ENCODE data around the gene NEDD9.

Gene NEDD9

GRCh38 chr6:11172501-11173327 is 59.8 kb downstream of the NEDD9 start:
- peak; percentile 46 for DNase-seq

GRCh38 chr6:11171952-11172351 is 60.5 kb downstream of the NEDD9 start:
- no peak for DNase-seq

- DNase-seq = no peak
Measured at GRCh38 chr6:11168091-11168635, 64.3 kb downstream of the NEDD9 start.

- no peak for DNase-seq
Measured at GRCh38 chr6:11166948-11167347, 65.5 kb downstream of the NEDD9 start.

GRCh38 chr6:11164717-11165646 is 67.5 kb downstream of the NEDD9 start:
- DNase-seq = no peak

GRCh38 chr6:11163932-11164331 is 68.5 kb downstream of the NEDD9 start:
- DNase-seq = no peak

- DNase-seq = no peak
Measured at GRCh38 chr6:11162262-11162661, 70.2 kb downstream of the NEDD9 start.

- peak; percentile 41 for DNase-seq
Measured at GRCh38 chr6:11161031-11161956, 71.2 kb downstream of the NEDD9 start.

GRCh38 chr6:11160199-11160598 is 72.3 kb downstream of the NEDD9 start:
- peak; percentile 39 for DNase-seq

- DNase-seq = no peak
Measured at GRCh38 chr6:11155589-11155988, 76.9 kb downstream of the NEDD9 start.

- no peak for DNase-seq
Measured at GRCh38 chr6:11153447-11153846, 79.0 kb downstream of the NEDD9 start.

GRCh38 chr6:11152581-11152980 is 79.9 kb downstream of the NEDD9 start:
- no peak for DNase-seq

- no peak for DNase-seq
Measured at GRCh38 chr6:11151488-11151887, 81.0 kb downstream of the NEDD9 start.

GRCh38 chr6:11149551-11149950 is 82.9 kb downstream of the NEDD9 start:
- no peak for DNase-seq

- no peak for DNase-seq
Measured at GRCh38 chr6:11146117-11146826, 86.2 kb downstream of the NEDD9 start.

- DNase-seq = peak; percentile 69
Measured at GRCh38 chr6:11144393-11144851, 88.0 kb downstream of the NEDD9 start.

GRCh38 chr6:11143394-11144371 is 88.8 kb downstream of the NEDD9 start:
- DNase-seq = peak; percentile 87

- no peak for DNase-seq
Measured at GRCh38 chr6:11142296-11143027, 90.0 kb downstream of the NEDD9 start.

- no peak for DNase-seq
Measured at GRCh38 chr6:11141295-11141694, 91.2 kb downstream of the NEDD9 start.

GRCh38 chr6:11140056-11140455 is 92.4 kb downstream of the NEDD9 start:
- peak; percentile 77 for DNase-seq
